ENCODE measurements around the gene IL1RAP.
"Not testable (repeated sequence)": the region's sequence is repeated elsewhere in the genome, so short reads cannot be mapped to it uniquely, and the experiment has no call there.

The IL1RAP gene

DNA sequence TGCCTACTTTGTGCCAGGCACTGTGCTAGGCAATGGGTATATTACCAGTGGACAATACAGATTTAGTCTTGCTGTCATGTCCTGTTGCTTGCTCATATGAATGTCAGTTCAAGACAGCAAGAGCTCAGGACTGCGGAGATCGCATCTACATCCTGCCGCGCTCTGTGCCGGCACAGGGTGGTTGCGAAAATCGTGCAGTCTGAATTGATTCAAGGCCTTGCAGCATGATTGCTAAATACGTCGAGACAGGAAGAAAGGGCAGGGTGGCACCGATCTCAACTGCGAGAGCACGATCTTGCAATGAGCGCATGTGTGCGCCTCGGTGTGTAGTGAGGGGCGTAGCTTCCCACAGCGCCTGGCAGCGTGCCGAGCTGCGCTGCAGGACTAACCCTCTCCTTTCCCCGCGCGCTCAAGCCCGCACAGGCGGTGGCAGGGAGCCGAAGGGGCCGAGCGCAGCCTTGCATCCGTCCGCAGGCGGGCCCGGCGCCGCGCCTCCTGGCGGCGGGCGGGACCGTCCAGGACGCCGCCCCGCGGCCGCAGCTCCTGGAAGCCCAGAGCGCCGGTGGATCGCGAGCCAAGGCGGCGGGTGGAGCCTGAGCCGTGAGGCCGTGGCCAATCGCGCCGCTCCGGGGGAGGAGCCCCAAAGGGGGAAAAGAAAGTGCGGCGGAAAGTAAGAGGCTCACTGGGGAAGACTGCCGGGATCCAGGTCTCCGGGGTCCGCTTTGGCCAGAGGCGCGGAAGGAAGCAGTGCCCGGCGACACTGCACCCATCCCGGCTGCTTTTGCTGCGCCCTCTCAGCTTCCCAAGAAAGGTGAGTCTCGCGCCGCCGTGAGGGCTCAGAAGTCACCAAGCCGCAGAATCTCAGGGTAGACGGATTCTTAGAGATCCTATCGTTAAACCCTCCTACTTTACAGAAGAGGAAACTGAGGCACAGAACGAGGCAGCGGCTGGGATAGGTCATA, at the start of gene IL1RAP:
Gene IL1RAP (plus strand): TSS at position 677 of the 962 bp plus-strand sequence. CDS start 50,205 bp downstream, outside the sequence.
- peak; percentile 76 for DNase-seq (ENCODE audit: low read depth)

GRCh38 chr3:190467922-190468321, 46.0 kb upstream of the IL1RAP start:
- DNase-seq (ENCODE audit: low read depth): no peak

GRCh38 chr3:190473261-190473660, 40.6 kb upstream of the IL1RAP start:
- DNase-seq (ENCODE audit: low read depth): not testable (repeated sequence)

GRCh38 chr3:190481779-190482178, 32.1 kb upstream of the IL1RAP start:
- DNase-seq (ENCODE audit: low read depth): no peak

- no peak for DNase-seq (ENCODE audit: low read depth)
Observed at GRCh38 chr3:190485830-190486532, 27.9 kb upstream of the IL1RAP start.

- no peak for DNase-seq (ENCODE audit: low read depth)
Observed at GRCh38 chr3:190486533-190486864, 27.4 kb upstream of the IL1RAP start.

- no peak for DNase-seq (ENCODE audit: low read depth)
Observed at GRCh38 chr3:190486908-190487607, 26.8 kb upstream of the IL1RAP start.

- no peak for DNase-seq (ENCODE audit: low read depth)
Observed at GRCh38 chr3:190491533-190492054, 22.3 kb upstream of the IL1RAP start.

DNA sequence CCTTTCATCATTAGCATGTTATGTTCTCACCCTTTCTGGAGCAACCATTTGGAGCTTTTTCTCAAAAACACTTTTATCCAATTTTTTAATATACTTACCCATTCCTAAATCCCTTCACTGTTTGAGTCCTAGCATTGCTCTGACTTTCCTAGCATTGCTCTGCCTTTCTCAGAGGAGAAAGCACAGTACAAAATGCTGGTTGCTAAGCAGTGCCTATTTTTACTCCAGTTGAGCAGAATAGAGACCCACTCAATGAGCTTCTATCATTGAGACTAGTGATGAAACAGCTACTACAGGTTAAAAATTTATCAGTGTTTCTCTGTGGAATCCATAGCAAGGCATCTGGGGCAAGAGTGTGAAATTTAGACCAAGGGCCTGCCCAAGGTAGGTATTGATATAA, 21.8 kb upstream of the IL1RAP start:
- DNase-seq (ENCODE audit: low read depth): no peak

DNA sequence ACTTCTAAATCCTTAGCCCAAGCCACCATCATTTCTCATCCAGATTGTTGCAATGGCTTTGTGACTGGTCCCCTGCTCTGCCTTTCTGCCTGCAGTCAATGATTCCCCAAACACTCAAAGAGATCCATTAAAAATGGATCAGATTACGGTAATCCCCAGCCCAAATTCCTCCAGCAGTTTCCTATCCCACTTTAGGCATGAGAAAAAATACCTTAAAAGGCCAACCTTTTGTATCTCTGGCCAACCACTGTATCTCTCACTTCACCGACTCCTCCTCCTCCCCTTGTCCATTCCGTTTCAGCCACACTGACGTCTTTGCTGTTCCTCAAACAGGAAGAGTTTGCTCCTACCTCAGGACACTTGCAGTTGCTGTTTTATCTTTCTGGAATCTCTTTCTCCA, 20.9 kb upstream of the IL1RAP start:
- DNase-seq (ENCODE audit: low read depth): no peak

- DNase-seq (ENCODE audit: low read depth): no peak
Observed at GRCh38 chr3:190494907-190495306, 19.0 kb upstream of the IL1RAP start.

- DNase-seq (ENCODE audit: low read depth): no peak
Observed at GRCh38 chr3:190495354-190495753, 18.5 kb upstream of the IL1RAP start.

GRCh38 chr3:190495796-190496195, 18.1 kb upstream of the IL1RAP start:
- DNase-seq (ENCODE audit: low read depth): no peak

GRCh38 chr3:190496859-190497258, 17.0 kb upstream of the IL1RAP start:
- no peak for DNase-seq (ENCODE audit: low read depth)

GRCh38 chr3:190497811-190498210, 16.1 kb upstream of the IL1RAP start:
- no peak for DNase-seq (ENCODE audit: low read depth)

- DNase-seq (ENCODE audit: low read depth): no peak
Observed at GRCh38 chr3:190498293-190498692, 15.6 kb upstream of the IL1RAP start.

DNA sequence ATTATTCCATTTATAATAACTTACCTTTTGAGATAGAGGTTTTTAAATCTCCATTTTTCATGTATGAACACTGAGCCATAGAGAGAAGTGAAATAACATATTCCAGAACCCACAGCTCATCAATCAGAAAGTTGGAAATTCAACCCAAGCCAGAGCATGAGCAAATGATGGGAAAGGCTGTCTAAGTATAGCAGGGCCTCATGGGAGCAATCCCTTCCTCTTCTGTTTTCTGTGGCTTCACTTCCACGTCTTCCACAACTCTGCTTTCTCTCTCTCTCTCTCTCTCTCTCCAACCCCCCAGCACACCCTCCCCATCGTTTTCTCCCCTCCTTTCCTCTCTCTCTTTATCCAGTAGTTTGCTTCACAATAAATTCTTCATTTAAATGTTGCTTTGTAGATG, 14.8 kb upstream of the IL1RAP start:
- DNase-seq (ENCODE audit: low read depth): no peak

- DNase-seq (ENCODE audit: low read depth): no peak
Observed at GRCh38 chr3:190502946-190503345, 10.9 kb upstream of the IL1RAP start.

- no peak for DNase-seq (ENCODE audit: low read depth)
Observed at GRCh38 chr3:190504354-190505125, 9.3 kb upstream of the IL1RAP start.

- no peak for DNase-seq (ENCODE audit: low read depth)
Observed at GRCh38 chr3:190505381-190506003, 8.4 kb upstream of the IL1RAP start.

DNA sequence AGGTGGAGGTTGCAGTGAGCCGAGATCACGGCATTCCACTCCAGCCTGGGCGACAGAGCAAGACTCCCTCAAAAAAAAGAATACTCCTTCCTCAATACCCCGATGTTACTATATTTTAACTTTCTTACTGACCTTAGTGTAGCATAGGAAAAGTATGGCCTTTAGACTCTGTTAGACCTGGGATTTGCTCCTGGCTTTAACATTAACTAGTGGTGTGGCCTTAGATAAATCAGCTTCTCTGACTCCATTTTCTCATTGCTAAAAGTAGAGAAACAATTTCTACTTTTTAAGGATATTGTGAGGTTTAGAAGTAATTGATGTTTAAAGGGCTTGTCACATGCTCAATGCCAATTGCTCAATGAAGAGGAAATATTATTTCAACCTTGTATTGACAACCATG, 7.6 kb upstream of the IL1RAP start:
- no peak for DNase-seq (ENCODE audit: low read depth)

All from activated T-cell treated with anti-CD3 and anti-CD28 coated beads for 1 hour (primary cell).